Right renal pelvis (tissue), 4 donors: ENCODE results near the gene TMCC3. TPM values are rescaled to one million over a fixed set of nuclear protein-coding genes. Genes with fewer than 3 reads are reported as not detected.
"Not testable (repeated sequence)": the region's sequence is repeated elsewhere in the genome, so short reads cannot be mapped to it uniquely, and the experiment has no call there.

Source experiments
- DNase-seq, 4 donors: peaks; one replicate each; pipeline ENCODE4 v3.0.0-alpha.2; 2013; ENCODE audit warnings: low read depth in 4 of 4, low spot score in 3 of 4, missing footprints in 1 of 4
- polyA plus RNA-seq, 4 donors: library from polyadenylated mRNA; unstranded; fragments of 120-200 nt; gene quantifications; one replicate each; pipeline ENCODE4 v1.2.1, GENCODE V29; 2013; ENCODE audit not compliant: insufficient read length in 4 of 4

Gene TMCC3
- polyA plus RNA-seq, 4 donors = 43.2 to 49.5 (median 44.5) TPM

DNA sequence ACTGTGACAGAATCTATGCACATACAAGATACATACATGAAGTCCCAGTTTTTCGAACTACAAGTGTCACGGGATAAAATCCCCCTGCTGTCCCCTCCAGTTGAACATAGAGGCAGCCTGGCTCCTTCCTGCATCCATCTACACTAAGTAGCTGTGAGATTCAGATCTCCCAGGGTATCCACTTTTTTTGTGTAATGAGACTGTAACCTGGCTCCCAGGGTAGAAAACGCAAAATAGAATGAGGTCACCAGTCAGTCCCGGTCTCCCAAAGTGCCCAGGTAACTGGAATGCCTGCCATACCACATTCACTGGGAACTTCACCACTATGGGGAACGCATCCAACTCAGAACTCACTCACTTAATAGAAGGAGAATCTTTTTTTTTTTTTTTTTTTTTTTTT is 67.8 kb downstream of the TMCC3 start:
- no peak for DNase-seq

DNA sequence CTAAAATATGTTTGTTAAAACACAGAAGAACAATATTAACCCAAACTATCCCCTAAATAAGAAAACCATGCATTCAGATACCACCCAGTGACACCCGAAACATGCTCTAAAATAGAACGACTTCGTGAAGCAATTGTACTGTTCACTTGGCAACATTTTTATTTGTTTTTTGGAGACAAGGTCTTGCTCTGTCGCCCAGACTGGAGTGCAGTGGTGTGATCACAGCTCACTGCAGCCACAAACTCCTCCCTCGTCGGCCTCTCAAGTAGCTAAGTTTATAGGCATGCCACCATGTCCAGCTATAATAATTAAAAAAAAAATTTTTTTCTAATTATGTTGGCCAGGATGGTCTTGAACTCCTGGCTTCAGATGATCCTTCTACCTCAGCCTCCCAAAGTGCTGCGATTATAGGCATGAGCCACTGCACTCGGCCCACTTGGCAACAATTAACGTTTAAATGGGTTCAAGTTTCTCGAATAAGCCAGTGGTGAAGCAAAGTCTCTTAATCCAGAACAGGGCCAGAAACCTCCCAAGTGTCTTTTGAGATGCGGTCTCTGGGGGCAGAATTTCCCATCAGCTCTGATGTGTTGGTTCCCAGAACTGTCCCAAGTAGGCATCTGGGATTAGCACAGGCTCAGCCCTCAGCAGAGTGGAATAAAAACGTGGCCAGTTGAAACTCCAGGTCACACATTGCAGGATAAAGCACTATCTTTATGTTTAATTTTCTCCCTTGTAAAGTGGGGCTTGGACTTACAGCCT is 74.5 kb downstream of the TMCC3 start:
- DNase-seq = no peak

DNA sequence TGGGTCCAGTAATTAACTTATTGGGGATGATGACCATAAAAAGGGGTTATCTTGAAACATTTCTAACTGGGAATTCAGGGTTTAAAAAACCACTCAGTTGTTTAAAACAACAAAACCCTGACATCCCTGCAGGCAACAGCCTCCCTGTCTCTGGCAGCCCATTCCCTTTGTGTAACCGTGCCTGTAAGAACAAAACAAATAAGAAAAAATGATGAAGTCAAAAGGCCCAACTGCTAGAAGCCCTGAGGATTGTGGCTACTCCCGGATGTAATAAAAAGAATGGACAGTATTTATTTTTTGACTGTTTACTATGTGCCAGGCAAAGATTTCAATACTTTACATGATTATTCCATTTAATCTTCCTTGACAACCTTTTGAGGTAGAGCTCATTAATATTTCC is 75.3 kb downstream of the TMCC3 start:
- DNase-seq = no peak

DNA sequence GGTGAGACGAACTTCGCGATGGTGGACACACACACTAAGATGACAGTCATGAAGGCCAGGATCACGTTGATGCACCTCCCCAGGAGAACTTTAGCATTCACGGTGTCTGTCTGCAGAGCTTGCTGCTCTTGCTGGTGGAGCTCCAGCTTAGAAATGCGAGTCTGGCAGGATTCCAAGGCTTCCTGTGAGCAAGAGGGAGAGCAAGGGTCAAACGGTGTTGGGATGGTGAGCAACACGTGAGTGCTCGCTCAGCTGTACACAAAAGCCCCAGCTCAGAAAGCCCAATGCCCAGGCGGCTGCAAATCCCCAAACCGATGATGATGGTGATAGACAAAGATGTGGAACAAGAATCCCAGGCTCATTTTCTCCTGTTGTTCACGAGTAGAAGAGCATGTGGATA is 78.8 kb downstream of the TMCC3 start:
- DNase-seq = peak; percentile 47 to 80 (median 68)

DNA sequence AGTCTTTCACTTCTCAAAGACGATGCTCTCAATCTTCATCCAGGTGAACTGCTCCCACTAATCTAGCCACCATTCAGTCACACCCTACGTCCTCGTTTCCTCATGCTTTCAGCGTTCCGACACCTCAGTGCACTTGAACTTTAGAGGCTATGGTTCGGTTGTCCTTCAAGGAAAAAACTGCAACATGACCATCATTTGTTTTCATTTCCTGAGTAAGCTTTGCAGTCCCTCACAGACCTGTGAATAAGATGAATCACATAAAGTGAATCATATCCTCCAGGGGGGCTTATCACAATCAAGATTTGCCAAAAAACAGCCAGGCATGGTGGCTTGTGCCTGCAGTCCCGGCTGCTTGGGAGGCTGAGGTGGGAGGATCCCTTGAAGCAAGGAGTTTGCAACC is 80.2 kb downstream of the TMCC3 start:
- no peak for DNase-seq

DNA sequence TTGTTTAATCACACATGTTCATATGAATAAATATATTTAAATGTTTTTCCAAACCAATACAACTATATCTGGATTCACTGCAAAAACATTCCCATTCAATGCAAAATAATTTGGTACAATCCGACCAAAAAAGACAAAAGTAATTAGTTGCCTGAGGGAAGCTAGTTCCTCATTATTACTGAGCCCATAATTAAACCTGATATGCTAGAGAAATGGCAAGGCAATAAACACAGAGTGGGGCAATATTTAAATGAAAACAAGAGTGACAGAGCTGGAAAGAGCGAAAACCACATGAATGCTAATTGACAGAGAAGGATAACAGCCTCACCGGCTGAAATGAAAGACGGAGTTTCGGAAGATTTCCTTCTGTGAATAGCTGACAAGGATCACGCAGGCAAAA is 82.6 kb downstream of the TMCC3 start:
- no peak for DNase-seq

DNA sequence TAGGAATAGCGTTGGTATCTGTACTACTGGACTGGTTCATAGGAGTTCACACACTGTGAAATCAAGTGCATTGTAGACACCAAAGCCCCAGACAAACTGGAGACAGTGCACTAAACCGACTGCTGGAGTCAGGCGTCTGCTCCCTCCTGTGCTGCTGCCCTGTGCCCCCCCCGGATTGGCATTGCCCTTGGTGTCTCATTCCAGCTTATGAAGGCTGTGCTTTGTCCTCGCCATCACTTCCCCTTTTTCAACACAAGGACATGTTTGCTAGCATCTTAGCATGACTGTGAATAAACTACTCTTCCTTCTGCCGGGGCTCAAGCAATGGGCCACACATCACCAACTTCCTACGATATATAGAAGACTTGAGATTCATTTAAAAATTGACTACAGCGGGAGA is 84.0 kb downstream of the TMCC3 start:
- DNase-seq = no peak

DNA sequence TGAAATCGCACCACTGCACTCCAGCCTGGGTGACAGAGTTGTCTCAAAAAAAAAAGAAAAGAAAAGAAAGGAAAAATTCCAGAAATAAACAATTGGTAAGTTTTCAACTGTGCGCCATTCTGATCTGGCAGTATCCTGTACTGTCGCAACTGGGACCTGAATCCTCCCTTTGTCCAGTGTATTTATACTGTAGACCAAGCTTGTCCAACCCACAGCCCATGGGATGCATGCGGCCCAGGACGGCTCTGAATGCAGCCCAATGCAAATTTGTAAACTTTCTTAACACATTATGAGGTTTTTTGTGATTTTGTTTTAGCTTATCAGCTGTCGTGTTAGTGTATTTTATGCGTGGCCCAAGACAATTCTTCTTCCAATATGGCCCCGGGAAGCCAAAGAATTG is 84.7 kb downstream of the TMCC3 start:
- DNase-seq = no peak

DNA sequence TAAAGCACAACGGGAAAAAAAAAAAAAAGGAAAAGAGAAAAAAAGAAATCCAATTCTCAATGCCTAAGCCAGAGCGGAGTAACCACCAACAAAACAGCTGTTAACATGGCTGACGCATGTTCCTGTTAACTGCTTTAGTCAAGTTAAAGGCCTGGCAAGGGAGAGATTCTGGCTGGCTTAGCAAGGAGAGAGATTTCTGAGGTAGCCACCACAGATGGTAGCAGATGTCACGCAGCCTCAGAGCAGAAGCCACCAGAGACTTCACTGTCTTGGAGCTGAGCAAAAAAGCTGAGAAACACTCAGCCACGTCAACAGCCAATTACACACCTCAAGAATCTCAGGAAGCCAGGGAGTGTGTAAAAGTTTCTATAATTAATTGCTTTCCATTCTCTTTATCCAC is 87.1 kb downstream of the TMCC3 start:
- DNase-seq = no peak

DNA sequence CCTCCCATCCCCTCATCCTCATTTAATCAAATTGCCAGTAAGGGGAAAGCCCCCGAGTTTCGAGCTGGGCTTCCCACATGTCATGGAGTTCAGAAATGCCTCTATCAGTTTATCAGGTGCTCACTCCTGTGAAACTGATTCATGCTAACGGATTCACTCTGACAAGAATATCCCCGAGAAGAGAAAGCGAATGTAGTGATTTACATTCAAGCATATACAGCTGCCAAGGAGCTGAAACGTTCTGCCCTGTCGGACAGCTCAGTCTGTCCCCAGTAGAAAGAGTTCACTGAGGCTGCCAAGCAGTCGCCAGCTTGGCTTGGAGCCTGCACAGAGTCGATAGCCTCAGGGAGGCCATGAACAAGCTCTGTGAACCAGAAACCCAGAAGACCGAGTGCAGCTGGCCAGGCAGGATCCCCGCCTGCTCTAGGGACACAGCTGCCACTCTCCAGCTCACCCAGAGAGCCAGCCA is 88.4 kb downstream of the TMCC3 start:
- peak in 1 of 4 donors; percentile 22 for DNase-seq

DNA sequence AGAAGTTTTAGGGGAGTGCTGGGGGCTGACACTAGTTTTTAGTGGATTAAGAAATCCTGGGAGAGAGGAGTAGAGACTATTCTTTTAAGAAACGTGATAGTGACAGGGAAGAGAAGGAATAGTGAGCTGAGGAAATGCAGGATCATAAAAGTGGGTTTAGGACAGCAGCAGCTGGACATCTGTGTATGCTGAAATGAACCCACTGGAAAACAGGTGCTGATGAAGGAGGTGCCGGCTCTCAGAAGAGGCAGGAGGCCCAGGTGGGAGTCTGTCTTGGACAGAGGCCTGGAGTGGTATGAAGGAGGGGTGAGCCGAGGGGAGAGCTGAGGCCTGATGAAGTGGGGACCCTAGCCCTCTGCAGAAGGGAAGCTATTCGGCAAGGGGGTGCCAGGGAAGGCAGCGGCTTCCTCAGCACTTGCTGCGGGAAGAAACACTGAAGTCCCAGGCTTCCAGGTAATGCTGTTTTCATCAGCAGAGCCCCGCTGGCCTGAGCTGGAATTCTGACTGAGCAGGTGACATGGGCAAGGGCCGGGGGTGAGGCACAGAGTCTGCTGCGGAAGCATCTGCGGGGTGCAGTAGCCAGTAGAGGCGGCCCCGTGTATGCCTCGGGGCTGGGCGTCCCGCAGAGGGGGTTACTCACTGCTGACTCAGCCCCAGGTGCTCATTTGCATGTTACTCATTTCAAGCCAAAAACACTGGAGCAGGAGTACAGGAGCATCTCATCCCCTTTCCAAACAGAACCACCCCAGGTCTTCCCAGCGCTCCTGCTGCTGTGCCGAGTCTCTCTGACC is 89.7 kb downstream of the TMCC3 start:
- DNase-seq = no peak

DNA sequence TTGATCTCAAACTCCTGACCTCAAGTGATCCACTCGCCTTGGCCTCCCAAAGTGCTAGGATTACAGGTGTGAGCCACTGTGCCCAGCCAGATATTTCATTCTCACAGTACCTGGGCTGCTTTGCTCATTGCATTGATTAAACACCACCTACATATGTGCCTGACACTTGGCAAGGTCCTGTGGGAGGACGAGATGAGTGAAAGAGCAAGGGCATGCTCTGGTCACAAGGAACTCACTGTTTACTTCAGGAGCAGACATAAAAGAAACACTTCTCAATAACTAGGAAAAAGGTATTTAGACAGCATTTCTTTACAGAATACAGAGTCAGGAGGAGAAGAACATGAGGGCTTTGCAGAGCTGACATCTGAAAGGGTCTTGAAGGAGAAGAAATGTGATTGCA is 91.7 kb downstream of the TMCC3 start:
- DNase-seq = no peak

DNA sequence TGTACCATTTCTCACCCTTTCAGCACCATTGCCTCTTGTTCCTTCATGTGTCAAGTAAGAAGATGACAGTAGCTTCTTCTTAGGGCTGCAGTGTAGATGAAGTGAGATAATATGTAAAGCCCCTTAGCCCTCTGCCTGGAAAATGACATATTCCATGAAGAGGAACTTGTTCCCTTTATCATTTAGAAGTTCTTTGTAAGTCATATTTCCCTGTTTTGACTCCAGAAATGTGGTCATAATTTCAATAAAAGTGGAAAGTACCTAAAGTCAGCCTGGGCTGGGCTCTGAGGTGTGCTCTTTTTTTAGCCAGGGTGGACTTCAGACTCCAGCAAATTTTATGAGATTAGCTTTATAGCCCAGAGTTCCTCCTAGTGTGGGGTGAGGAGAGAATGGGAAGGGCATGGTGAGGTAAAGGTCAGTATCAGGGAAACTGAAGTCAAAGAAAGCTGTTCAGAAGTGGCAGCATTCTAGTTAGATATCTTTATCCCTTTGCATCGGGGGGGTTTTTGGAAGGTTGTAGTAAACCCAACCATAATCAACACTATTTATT is 92.5 kb downstream of the TMCC3 start:
- DNase-seq = no peak

DNA sequence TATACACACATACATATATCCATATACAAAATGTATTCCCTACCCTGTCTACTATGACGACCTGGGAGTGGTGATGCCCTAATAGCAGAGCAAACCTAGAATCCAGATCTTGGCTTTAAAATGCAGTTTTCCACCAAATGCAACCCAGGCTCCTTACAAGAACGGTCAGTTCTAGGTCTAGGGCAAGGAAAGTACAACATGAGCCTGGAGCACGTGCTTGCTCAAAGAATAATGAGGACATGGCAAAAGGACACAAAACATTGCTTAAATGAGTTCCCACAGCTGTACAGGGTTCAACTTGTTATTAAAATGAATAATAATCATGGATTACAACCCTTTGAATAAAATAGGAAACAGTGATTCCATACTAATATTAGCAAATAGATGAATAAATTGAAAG is 94.7 kb downstream of the TMCC3 start:
- no peak for DNase-seq

DNA sequence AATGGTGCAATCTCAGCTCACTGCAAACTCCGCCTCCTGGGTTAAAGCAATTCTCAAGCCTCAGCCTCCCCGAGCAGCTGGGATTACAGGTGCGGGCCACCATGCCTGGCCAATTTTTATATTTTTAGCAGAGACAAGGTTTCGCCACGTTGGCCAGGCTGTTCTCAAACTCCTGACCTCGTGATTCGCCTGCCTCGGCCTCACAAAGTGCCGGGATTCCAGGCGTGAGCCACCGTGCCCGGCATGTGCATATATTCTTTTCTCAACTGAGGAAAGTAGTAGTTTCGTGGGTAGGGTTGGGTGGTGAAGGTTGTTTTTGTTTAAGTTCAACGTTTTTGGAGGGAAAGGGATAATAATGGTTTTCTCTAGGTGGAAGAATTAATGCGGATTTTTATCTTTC is 96.5 kb downstream of the TMCC3 start:
- no peak for DNase-seq

DNA sequence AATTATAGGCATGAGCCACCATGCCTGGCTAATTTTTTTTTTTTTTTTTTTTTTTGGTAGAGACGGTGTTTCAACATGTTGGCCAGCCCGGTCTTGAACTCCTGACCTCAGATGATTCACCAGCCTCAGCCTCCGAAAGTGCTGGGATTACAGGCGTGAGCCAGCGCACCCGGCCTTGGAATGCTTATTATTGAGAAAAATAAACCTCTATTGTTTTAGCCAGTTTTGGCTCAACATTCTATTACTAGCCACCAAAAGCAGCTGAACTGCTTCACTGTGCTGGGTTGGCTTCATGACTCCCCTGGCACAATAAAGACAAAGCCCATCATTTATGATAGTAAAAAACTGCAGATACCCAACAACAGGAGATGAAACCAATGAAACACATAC is 97.2 kb downstream of the TMCC3 start:
- no peak for DNase-seq

DNA sequence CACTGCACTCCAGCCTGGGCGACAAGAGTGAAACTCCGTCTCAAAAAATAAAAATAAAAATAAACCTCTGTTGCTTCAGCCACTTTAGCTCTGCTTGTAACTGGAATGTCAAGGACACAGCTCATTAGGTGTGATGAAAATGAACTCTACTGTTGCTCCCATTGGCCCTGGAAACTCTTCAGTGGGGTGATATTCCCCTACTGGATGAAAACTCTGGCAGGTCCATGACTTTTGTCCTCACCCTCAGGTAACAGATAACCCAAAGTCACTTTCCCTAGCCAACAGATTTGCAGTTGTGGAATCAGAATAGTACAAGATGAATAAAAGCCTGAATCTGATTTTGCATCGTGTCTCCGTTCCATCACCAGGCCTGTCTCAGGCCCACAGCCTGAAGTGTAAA is 98.5 kb downstream of the TMCC3 start:
- DNase-seq = no peak

DNA sequence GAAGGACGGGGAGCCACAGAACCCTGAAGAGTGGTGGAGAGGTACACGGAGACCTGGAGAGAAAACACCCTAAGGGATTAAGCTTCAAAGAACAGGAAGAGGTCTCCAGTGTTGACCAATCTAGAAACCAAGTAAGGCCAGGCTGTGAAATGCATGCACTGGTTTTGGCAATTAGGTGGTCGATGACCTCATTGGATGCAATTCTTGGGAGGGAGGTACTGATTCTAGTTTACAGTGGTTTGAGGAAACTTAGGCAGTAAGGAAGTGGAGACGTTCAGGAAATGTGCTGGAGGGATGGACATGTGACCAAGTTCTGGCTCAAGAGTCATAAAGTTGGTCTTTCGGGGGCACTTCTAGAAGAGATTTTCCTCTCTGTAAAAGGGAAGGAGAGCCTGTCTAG is 99.4 kb downstream of the TMCC3 start:
- DNase-seq = no peak

DNA sequence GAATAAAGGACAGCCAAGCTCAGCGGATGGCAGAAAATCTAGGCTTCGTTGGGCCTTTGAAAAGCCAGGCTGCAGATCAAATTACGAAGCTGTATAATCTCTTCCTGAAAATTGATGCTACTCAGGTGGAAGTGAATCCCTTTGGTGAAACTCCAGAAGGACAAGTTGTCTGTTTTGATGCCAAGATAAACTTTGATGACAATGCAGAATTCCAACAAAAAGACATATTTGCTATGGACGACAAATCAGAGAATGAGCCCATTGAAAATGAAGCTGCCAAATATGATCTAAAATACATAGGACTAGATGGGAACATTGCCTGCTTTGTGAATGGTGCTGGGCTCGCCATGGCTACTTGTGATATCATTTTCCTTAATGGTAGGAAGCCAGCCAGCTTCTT is 101.5 kb downstream of the TMCC3 start:
- DNase-seq = not testable (repeated sequence)

DNA sequence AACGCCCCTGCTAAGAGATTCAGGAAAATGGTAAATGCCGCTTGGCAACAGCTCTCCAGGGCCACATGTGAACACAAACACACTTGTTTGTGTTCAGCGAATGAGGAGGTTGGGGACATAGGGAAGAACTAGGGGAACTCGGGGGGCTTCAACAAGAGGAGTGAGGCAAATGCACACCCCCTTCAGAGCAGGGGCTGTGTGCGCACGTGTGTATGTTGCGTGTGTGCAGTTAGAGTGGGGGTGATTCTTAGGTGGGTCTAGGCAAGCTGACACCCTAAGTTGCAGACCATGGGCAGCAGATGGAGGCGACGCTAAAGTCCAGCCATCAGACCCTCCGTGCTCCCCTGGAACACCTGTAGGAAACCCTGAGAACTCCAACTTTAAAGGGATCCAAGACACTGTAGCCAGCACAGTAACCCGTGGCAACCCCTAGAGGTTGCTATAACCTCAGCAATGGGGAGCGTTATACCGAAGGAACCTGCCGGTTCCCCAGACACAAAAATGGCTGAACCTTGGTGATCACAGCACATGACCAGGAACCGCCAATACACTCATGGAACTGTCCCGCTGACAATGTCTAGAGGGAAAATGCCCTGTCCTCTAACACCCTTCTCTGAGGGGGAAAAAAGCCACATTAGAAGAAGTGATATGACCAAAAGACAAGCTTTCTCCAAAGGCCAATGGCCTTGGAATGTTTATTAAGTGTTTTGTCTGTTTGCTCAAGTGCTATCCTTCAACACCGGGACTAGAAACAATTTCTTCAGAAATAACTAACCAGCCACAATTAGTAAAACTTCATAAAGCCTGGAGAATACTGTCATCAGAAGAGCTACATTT is 104.2 kb downstream of the TMCC3 start:
- DNase-seq = peak in 3 of 4 donors; percentile 36 to 49 (median 45)

DNA sequence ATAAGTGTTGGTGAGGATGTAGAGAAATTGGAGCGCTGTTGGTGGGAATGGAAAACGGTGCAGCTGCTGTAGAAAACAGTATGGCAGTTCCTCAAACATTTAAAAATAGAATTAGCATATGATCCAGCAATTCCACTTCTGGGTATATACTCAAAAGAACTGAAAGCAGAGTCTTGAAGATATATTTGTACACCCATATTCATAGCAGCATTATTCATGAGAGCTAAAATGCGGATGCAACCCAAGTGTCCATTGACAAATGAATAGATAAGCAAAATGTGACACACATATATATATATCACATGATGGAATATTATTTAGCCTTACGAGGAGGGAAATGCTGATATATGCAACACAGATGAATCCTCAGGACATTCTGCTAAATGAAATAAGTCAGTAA is 106.0 kb downstream of the TMCC3 start:
- DNase-seq = no peak
